Tibial artery (tissue), 4 donors: ENCODE results near the gene DUOXA2.
"Not testable (repeated sequence)": the region's sequence is repeated elsewhere in the genome, so short reads cannot be mapped to it uniquely, and the experiment has no call there.

Experiments
- DNase-seq, 2 donors: peaks; one replicate each; pipeline ENCODE4 v3.0.0-alpha.2; 2019
- H3K27ac ChIP-seq, 2 donors: fragments of 200-600 bp; sonication (generic) in 1 of 2; 1 replicate in 1 of 2; 2 replicates in 1 of 2; pipeline ENCODE4 v1.5.1; 2018 to 2019; ENCODE audit warnings: mild to moderate bottlenecking in 1 of 2
- H3K27me3 ChIP-seq, 2 donors: fragments of 200-600 bp; sonication (generic) in 1 of 2; one replicate each; pipeline versions ENCODE4 v1.5.1 to v1.6.0; 2016 to 2019
- H3K36me3 ChIP-seq, 3 donors: fragments of 200-600 bp; sonication (generic) in 2 of 3; one replicate each; pipeline ENCODE4 v1.5.1; 2016 to 2019; ENCODE audit warnings: mild to moderate bottlenecking in 2 of 3
- H3K4me1 ChIP-seq, 4 donors: fragments of 200-600 bp; sonication (generic) in 2 of 4; 1 replicate in 3 of 4; 2 replicates in 1 of 4; pipeline ENCODE4 v1.5.1; 2016 to 2019
- H3K4me3 ChIP-seq, 2 donors: fragments of 200-600 bp; sonication (generic) in 1 of 2; 1 replicate in 1 of 2; 2 replicates in 1 of 2; pipeline ENCODE4 v1.5.1; 2018 to 2019; ENCODE audit warnings: mild to moderate bottlenecking in 2 of 2
- H3K9me3 ChIP-seq, 3 donors: fragments of 200-600 bp; sonication (generic) in 1 of 3; one replicate each; pipeline ENCODE4 v1.5.1; 2016 to 2019
- intact Hi-C: fragments of 100-400 bp; cut with DNase I; formaldehyde crosslinking; loops from one replicate; pipeline ENCODE4 v1.15.0; 2023; ENCODE audit warnings: low total_unique reads
- TF ChIP-seq, protein P1 (sequence below), 2 experiments: fragments of 200-600 bp in 1 of 2; fragments of 450-650 bp in 1 of 2; IDR thresholded peaks; one replicate each; pipeline ENCODE4 v1.5.1; 2017 to 2019; ENCODE audit warnings: antibody characterized with exemption in 2 of 2, mild to moderate bottlenecking in 1 of 2, moderate library complexity in 1 of 2

DUOXA2 gene

DNA sequence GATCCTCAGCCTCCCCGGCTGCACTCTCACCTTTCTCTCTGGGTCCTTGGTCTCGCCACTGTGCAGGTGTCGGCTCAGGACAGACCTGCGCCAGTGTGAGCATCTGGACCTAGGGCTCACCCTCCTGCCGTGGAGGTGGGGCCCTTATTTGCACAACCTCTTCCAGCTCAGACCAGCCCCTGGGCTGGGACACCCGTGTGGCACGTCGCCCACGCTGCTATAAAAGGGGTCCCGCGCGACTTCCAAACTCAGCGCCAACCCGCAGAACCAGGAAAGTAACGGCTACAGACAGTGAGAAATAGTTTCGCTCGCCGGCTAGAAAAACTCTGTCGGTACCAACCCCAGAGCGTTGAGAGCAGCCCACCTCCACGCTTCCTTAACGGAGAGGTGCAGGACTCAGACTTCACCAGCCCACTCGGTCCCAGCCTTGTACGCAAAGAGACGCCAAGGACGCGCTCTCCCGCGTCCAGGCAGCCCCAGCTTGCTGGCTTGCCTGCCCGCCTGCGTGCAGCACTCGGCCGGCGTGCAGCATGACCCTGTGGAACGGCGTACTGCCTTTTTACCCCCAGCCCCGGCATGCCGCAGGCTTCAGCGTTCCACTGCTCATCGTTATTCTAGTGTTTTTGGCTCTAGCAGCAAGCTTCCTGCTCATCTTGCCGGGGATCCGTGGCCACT, at the start of gene DUOXA2, which contains the start of gene DUOX2:
TSS of gene DUOXA2 (plus strand) at position 251 of the 675 bp plus-strand sequence. CDS start at position 531, 280 bp downstream.
TSS of gene DUOX2 (minus strand) at position 97 of the 675 bp plus-strand sequence. CDS start 761 bp downstream, outside the sequence.
- Histone ChIP-seq H3K36me3 (no peaks in the 10 kb centered on the region), H3K4me1 (peaks cover 0 to 46% (median 36%) of the 10 kb centered on the region in 4 donors), H3K4me3 (no peak within 1 kb of the TSS), H3K27ac (no peak within 1 kb of the TSS), H3K9me3 (no peaks in the 10 kb centered on the region), H3K27me3 (peaks cover 0 to 91% of the 10 kb centered on the region in 2 donors)
- intact Hi-C loops = no loop called here
- TF ChIP-seq, protein P1, sequence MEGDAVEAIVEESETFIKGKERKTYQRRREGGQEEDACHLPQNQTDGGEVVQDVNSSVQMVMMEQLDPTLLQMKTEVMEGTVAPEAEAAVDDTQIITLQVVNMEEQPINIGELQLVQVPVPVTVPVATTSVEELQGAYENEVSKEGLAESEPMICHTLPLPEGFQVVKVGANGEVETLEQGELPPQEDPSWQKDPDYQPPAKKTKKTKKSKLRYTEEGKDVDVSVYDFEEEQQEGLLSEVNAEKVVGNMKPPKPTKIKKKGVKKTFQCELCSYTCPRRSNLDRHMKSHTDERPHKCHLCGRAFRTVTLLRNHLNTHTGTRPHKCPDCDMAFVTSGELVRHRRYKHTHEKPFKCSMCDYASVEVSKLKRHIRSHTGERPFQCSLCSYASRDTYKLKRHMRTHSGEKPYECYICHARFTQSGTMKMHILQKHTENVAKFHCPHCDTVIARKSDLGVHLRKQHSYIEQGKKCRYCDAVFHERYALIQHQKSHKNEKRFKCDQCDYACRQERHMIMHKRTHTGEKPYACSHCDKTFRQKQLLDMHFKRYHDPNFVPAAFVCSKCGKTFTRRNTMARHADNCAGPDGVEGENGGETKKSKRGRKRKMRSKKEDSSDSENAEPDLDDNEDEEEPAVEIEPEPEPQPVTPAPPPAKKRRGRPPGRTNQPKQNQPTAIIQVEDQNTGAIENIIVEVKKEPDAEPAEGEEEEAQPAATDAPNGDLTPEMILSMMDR (IDR thresholded peaks at IDR 0.05) = no peak
- no peak for DNase-seq

DNA sequence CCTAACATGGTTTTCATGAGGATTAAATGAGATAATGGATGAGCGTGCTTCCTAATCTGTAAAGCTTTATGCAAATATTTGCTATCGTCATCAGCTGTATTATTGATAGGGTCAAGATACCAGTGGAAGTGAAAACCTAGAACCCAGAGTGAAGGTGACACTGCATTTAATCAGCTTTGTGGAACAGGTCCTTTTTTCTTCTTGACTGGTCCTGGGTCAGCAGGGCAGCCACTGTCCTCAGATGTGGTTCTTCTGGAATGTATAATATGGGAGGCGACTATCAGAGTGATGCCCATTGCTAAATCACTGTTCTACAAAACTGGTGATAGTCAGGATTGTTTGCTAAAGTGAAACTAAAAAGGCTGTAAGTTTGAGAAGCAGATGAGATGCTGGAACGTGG, 49.7 kb upstream of the DUOXA2 start:
- TF ChIP-seq, protein P1 (IDR thresholded peaks at IDR 0.05) = no peak
- Histone ChIP-seq H3K4me1 (no peaks in the 10 kb centered on the region), H3K4me3 (no peak overlapping the region), H3K36me3 (peaks cover 0 to 10% (median 5%) of the 10 kb centered on the region in 3 donors), H3K27me3 (no peaks in the 10 kb centered on the region), H3K27ac (no peak overlapping the region), H3K9me3 (no peaks in the 10 kb centered on the region)
- intact Hi-C loops = no loop called here
- no peak for DNase-seq

DNA sequence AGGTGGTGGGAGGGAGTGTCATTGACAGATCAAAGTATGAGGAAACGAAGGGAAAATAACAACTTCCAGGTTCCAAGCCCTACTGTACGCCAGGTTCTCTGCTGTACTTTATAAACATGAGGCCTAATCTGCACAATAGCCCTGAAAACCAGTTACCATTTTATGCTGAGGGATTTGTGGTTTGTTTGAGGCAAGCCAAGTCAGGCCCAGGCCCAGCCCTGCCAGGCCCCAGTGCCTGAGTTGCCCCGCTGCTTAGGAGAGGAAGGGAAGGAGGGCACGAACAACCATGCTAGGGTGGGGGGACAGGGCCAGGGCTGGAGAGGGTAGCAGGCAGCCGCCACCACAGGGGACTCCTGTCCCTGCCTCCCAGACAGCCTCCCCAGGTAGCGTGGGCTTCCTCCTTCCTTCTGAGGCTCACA, 44.2 kb upstream of the DUOXA2 start:
- H3K4me1 ChIP-seq, H3K4me3 ChIP-seq, H3K27ac ChIP-seq, H3K27me3 ChIP-seq, intact Hi-C loops, H3K9me3 ChIP-seq, DNase-seq: not testable (repeated sequence)
- peaks cover 0 to 11% (median 5%) of the 10 kb centered on the region in 3 donors for H3K36me3 ChIP-seq

DNA sequence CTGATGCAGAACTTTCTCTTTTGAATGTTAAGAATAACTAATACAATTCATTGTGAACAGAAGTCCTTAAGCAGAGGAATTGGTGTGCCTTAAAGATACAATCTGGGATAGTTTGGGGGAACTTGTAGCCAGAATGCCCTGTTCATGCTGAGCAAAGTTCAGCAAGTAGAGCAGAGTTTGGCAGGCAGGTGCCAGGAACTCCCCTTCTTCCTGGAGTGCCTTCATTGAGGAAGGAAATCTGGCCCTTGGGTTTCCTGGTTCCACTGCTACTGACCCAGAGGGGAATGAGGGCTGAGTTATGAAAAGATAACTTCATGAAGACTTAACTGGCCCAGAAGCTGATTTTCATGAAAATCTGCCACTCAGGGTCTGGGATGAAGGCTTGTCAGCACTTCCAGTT, 40.5 kb upstream of the DUOXA2 start:
- peaks cover 0 to 11% (median 0%) of the 10 kb centered on the region in 3 donors for H3K36me3 ChIP-seq
- H3K4me1 ChIP-seq, H3K27me3 ChIP-seq, H3K9me3 ChIP-seq, H3K27ac ChIP-seq, H3K4me3 ChIP-seq, DNase-seq, intact Hi-C loops: not testable (repeated sequence)

DNA sequence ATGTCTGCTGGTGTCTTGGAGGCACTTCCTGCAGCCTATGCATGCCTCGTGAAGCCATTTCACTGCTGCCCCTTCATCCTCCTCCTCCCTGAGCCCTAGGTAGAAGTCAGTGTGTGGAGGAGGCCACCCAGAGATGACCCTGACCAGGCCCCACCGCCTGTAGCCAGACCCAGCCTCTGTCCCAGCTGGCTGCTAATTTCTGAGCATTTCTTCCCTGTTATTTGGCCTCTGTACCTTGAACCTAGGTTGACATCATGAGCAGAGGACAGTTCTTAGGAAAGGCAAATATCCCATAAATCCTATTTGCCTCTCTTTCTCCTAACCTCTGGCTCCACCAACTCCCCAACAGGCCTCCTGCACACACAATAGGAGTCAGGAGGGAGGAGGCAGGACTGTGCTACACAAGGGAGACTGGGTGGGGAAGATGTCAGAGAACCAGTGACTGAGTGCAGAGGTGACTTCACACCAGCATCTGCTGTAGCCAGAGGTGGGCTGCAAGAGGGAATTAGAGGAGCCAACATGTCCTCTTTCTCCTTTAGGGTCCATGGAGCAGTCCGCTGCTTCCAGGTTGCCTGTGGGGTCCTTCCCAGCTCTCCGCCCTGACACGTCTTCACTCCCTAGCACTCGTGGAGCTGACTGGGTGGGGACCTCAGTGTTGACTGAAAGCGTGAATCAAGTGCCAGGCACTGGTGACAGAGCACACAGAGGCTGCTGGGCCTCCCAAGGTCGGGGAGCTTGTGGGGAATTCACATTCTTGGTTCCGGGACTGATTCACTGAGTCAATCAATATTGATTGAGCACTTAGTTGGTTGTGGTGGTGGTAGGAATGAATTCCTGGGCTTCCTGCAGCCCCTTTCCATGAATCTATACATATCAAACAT, 38.4 kb upstream of the DUOXA2 start:
- DNase-seq, H3K4me3 ChIP-seq, H3K27ac ChIP-seq, H3K4me1 ChIP-seq, H3K36me3 ChIP-seq, H3K9me3 ChIP-seq, H3K27me3 ChIP-seq, intact Hi-C loops: not testable (repeated sequence)

DNA sequence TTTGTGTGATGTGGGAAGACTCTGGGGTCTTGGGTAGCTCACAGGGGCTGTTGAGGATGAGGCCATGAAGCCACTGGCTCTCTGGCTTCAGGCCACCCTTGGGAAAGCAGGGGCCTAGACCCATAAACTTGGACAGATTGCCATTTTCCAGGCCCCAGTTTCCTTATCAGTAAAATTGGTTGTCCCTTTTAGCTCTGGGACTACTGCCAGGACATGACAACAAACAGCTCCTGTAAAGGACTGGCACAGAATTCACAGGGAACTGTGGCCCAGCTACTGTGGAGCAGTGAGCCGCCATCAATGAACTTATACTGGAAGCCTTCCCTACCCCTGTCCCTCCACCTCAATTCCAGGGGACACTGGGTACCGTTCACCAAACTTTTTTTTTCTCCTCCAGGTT, 36.7 kb upstream of the DUOXA2 start:
- intact Hi-C loops, H3K9me3 ChIP-seq, DNase-seq, H3K4me1 ChIP-seq, H3K27me3 ChIP-seq, H3K4me3 ChIP-seq, H3K27ac ChIP-seq, H3K36me3 ChIP-seq: not testable (repeated sequence)

DNA sequence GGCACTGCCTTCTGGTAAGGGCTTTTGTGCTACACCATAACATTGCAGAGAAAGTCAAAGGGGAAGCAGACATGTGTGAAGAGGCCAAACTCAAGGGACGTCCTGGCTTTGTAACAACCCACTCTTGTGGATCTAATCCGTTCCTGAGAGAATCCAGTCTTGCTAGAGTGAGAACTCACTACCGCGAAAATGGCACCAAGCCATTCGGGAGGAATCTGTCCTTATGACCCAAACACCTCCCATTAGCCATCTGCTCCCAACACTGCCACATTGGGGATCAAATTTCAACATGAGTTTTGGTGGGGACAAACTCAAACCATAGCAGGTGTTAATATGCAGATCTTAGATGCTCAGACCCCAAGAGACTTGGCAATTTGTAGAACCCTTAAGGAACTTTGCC, 34.9 kb upstream of the DUOXA2 start:
- DNase-seq, H3K4me1 ChIP-seq, H3K27ac ChIP-seq, intact Hi-C loops, H3K9me3 ChIP-seq, H3K27me3 ChIP-seq, H3K4me3 ChIP-seq, H3K36me3 ChIP-seq: not testable (repeated sequence)

DNA sequence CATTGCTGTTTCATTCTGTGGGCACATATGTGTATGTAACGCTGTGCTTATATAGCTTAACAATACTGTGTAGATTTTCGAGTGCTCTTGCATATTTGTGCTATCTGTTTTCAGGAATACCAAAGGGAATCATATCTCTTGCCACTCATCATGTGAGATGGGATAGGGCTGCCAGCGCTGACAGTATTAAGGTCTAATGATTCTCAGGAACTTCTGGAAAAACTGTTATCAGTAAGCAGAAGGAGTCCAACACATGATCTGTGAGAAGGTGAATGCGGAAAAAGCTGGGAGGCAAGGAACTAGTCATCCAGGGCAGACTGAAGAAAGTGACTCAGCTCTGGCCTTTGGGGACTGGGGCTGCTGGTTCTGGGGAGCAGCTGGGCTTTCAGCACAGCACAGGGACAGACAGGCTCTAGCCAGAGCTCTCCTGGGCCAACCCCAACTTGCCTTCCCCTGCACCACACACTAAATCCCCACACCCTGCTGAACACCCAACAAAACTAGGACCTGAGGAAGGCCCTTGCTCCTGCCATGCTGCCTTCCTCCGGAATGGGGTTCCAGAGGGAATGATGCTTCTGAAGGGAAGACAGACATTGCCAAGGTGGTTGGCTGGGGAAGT, 34.4 kb upstream of the DUOXA2 start:
- H3K9me3 ChIP-seq, intact Hi-C loops, H3K4me3 ChIP-seq, DNase-seq, H3K4me1 ChIP-seq, H3K36me3 ChIP-seq, H3K27ac ChIP-seq, H3K27me3 ChIP-seq: not testable (repeated sequence)

DNA sequence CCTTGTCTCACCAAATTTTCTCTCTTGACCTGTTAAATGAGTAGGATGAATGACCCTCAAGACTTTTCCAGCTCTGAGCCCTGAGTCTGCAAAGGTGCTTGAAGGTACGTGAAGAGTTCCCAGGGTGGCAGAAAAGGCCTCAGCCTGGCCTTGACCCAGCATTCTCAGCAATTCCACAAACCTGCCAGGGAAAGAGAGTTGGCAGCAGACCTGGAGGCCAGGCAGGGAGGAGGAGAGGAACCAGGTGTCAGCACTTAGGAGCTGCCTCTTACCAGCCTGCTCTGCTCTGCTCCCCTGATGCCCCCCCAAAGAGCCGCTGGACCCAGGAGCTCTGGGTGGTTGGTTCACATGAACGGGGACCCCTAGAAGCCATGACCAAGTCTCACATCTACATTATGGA, 33.5 kb upstream of the DUOXA2 start:
- H3K9me3 ChIP-seq, H3K27ac ChIP-seq, DNase-seq, H3K4me1 ChIP-seq, H3K36me3 ChIP-seq, intact Hi-C loops, H3K27me3 ChIP-seq, H3K4me3 ChIP-seq: not testable (repeated sequence)

DNA sequence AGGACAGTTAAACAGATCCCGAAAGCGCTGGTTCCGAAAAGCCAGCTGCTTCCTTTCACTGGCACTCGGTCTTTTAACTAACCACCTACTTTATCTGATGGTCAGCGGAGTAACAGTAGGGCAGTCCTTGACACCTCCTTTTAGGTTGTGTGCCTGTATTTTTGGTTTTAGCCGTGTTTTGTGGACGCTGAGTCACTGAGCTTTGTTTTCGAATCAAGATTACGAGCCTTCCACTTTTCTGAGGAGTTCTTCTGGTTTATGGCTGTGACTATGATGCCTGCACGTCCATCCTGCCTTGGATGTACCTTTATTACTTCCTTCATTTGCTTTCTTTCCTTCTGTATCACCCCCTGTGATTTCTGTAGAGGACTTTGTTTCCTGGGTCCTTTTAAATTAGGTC, 31.7 kb upstream of the DUOXA2 start:
- H3K4me1 ChIP-seq, intact Hi-C loops, H3K9me3 ChIP-seq, H3K27ac ChIP-seq, H3K27me3 ChIP-seq, DNase-seq, H3K36me3 ChIP-seq, H3K4me3 ChIP-seq: not testable (repeated sequence)
